Measurements from ENCODE around the gene SAPCD2. TPM values are rescaled to one million over a fixed set of nuclear protein-coding genes. Genes with fewer than 3 reads are reported as not detected.
A peak's percentile ranks its signal among the peaks of the same experiment; 100 is the strongest.

SAPCD2 gene
- total RNA-seq, 4 donors from 2014 or later = 0.17 to 0.40 (median 0.26) TPM; not detected in 1

DNA sequence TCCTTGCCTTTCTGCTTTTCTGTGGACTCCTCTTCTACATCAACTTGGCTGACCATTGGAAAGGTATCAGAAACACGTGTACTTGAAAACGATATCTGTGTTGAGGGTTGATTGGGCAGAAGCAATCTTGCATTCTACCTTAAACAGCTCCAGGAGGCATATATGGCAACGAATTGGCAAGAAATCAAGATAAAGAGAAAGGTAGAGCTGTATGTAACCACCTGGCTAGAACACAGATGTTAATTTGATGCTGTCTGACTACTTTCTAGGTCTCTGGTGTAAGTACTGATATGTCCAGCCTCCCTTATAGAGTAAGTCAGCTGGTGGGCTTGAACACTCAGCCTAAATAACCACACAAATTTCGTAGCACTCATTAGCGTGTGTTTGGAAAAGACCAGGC lies 17.8 kb upstream of the SAPCD2 start:
- peaks cover 5 to 47% (median 36%) of the 10 kb centered on the region in 4 donors for H3K36me3 ChIP-seq
- 91% methylated on average over 5 of the region's 5 CpGs for WGBS
- no peak for TF ChIP-seq EP300 (IDR thresholded peaks at IDR 0.05)
- TF ChIP-seq POLR2A (IDR thresholded peaks at IDR 0.05; ENCODE audit: low read depth) = no peak
- no peak for TF ChIP-seq POLR2AphosphoS5 (IDR thresholded peaks at IDR 0.05)
- TF ChIP-seq, protein P1, sequence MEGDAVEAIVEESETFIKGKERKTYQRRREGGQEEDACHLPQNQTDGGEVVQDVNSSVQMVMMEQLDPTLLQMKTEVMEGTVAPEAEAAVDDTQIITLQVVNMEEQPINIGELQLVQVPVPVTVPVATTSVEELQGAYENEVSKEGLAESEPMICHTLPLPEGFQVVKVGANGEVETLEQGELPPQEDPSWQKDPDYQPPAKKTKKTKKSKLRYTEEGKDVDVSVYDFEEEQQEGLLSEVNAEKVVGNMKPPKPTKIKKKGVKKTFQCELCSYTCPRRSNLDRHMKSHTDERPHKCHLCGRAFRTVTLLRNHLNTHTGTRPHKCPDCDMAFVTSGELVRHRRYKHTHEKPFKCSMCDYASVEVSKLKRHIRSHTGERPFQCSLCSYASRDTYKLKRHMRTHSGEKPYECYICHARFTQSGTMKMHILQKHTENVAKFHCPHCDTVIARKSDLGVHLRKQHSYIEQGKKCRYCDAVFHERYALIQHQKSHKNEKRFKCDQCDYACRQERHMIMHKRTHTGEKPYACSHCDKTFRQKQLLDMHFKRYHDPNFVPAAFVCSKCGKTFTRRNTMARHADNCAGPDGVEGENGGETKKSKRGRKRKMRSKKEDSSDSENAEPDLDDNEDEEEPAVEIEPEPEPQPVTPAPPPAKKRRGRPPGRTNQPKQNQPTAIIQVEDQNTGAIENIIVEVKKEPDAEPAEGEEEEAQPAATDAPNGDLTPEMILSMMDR (IDR thresholded peaks at IDR 0.05) = no peak
- no peak overlapping the region for H3K4me3 ChIP-seq
- no peaks in the 10 kb centered on the region for H3K9me3 ChIP-seq
- intact Hi-C loops (cut with DNase I) = no loop called here
- H3K27ac ChIP-seq (replicated peaks in 1 of 4) = no peak overlapping the region
- H3K27me3 ChIP-seq = no peaks in the 10 kb centered on the region
- no peak for DNase-seq (ENCODE audit: extremely low spot score)
- peaks cover 19 to 59% (median 47%) of the 10 kb centered on the region in 4 donors for H3K4me1 ChIP-seq

DNA sequence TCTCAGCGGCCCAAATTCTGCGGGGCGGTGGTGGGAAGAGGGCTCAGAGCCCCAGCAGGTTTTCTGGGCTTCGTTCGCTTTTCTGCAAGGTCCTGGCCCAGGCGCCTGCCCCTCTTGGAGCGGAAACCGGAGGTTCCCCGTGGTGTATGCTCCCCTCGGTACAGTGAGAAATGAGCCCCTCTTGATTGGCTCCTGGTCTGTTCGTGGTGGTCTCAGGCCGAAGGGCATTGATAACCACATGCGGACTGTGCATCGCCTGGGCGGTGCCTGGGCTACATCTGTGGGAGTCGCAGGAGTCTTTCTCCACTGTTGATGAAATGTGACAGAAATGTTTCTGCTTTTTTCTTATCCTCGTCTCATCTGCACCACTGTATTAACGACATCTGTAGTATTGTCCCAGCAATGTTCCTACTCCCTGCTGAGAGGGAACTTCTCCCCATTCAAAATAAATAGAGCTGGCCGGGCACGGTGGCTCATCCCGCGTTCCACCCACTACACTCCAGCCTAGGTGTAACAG lies 17.1 kb upstream of the SAPCD2 start:
- peaks cover 19 to 64% (median 49%) of the 10 kb centered on the region in 4 donors for H3K4me1 ChIP-seq
- peaks cover 3 to 47% (median 36%) of the 10 kb centered on the region in 4 donors for H3K36me3 ChIP-seq
- H3K27me3 ChIP-seq = no peaks in the 10 kb centered on the region
- no peak for DNase-seq (ENCODE audit: extremely low spot score)
- peak overlapping the region; percentile 95 to 99 (median 98) for H3K27ac ChIP-seq (replicated peaks in 1 of 4)
- peak overlapping the region; percentile 79 to 95 (median 86) for H3K4me3 ChIP-seq
- 13% methylated on average over 16 of the region's 22 CpGs for WGBS
- TF ChIP-seq, protein P1 (IDR thresholded peaks at IDR 0.05) = no peak
- TF ChIP-seq POLR2A (IDR thresholded peaks at IDR 0.05; ENCODE audit: low read depth) = no peak
- TF ChIP-seq POLR2AphosphoS5 (IDR thresholded peaks at IDR 0.05) = no peak
- TF ChIP-seq EP300 (IDR thresholded peaks at IDR 0.05) = no peak
- intact Hi-C loops (cut with DNase I) = no loop called here
- no peaks in the 10 kb centered on the region for H3K9me3 ChIP-seq

DNA sequence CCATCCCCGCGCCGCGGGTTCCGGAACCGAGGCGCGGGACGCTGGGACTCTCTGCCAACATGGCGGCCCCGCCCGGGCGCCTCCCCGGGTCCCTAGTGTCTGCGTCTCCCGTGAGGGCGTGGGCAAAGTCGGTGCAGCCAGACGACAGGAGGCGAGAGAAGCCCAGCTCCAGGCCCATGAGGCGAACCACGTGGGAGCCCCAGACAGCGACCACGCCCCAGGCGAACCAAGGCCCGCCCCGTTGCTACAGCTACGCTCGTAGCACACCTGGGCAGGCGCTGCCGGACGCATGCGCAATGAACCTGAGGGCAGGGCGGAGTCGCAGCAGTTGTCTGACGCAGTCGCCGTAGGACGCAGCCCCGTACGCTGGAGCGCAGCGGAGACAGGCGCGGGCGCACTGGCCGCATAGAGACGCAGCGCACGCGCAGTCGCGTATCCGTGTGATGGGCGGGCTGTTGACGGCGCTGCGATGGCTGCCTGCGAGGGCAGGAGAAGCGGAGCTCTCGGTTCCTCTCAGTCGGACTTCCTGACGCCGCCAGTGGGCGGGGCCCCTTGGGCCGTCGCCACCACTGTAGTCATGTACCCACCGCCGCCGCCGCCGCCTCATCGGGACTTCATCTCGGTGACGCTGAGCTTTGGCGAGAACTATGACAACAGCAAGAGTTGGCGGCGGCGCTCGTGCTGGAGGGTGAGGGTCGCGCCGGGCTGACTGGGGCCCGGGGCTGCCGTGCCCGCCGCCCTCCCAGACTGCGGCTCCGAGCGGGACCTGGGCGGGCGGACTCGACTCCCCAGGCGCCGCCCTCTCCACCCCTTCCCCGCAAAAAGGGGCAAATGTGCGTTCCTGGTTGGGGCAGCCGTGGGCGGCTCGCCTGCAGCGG lies 16.4 kb upstream of the SAPCD2 start, which contains the start of gene MAN1B1:
MAN1B1 (plus strand) TSS at position 455 of the 878 bp plus-strand sequence; CDS start at position 470, 15 bp downstream.
- Histone ChIP-seq H3K27ac (replicated peaks in 1 of 4) (peak within 1 kb of the TSS; percentile 95 to 99 (median 98)), H3K4me1 (peaks cover 19 to 64% (median 49%) of the 10 kb centered on the region in 4 donors), H3K27me3 (no peaks in the 10 kb centered on the region), H3K9me3 (no peaks in the 10 kb centered on the region), H3K36me3 (peaks cover 6 to 47% (median 38%) of the 10 kb centered on the region in 4 donors), H3K4me3 (peak within 1 kb of the TSS; percentile 79 to 95 (median 86))
- WGBS = under 1% methylated on average over 17 of the region's 101 CpGs
- TF ChIP-seq EP300 (IDR thresholded peaks at IDR 0.05) (no peak), POLR2AphosphoS5 (IDR thresholded peaks at IDR 0.05) (peak; percentile 96 to 100), POLR2A (IDR thresholded peaks at IDR 0.05; ENCODE audit: low read depth) (peak; percentile 46)
- TF ChIP-seq, protein P1 (IDR thresholded peaks at IDR 0.05) = peak in 1 of 3 experiments; percentile 30
- intact Hi-C loops (cut with DNase I) = no loop called here
- DNase-seq (ENCODE audit: extremely low spot score) = peak; percentile 99

GRCh38 chr9:137085920-137086530 lies 15.7 kb upstream of the SAPCD2 start:
- Histone ChIP-seq H3K4me1 (peaks cover 19 to 64% (median 49%) of the 10 kb centered on the region in 4 donors), H3K9me3 (no peaks in the 10 kb centered on the region), H3K36me3 (peaks cover 6 to 49% (median 41%) of the 10 kb centered on the region in 4 donors), H3K27me3 (no peaks in the 10 kb centered on the region), H3K4me3 (peak overlapping the region; percentile 79 to 95 (median 86)), H3K27ac (replicated peaks in 1 of 4) (peak overlapping the region; percentile 95 to 99 (median 98))
- WGBS = 5% methylated on average over 22 of the region's 58 CpGs
- intact Hi-C loops (cut with DNase I) = no loop called here
- TF ChIP-seq, protein P1 (IDR thresholded peaks at IDR 0.05) = no peak
- no peak for TF ChIP-seq POLR2A (IDR thresholded peaks at IDR 0.05; ENCODE audit: low read depth)
- no peak for TF ChIP-seq EP300 (IDR thresholded peaks at IDR 0.05)
- DNase-seq (ENCODE audit: extremely low spot score) = no peak
